Activated CD8-positive, alpha-beta memory T cell treated with anti-CD3 and anti-CD28 coated beads, Interleukin-2, amount 10 ng/mL, durations not matched to agents 7 days and 5 days (primary cell): Measurements from ENCODE around the gene XYLT1. TPM values are rescaled to one million over a fixed set of nuclear protein-coding genes. Genes with fewer than 3 reads are reported as not detected.

ENCODE experiments used
- ATAC-seq: fragments of 150-1000 bp; cut with Tn5 transposase; one replicate; pipeline ENCODE4 v1.10.0; 2021; ENCODE audit warnings: moderate library complexity
- CTCF ChIA-PET: fragments of 350-600 bp; sonication (Branson Sonifier 250); formaldehyde crosslinking; loops from one replicate; lab custom pipeline; 2021; ENCODE audit warnings: antibody characterized with exemption; lab: Charles Lee
- DNase-seq: peaks from one replicate; pipeline ENCODE4 v3.0.0-alpha.2; 2020
- H3K27ac Mint-ChIP-seq: one replicate; pipeline ENCODE4 v1.8.0; 2021; ENCODE audit warnings: mild to moderate bottlenecking, mixed read lengths
- H3K27me3 Mint-ChIP-seq: one replicate; pipeline ENCODE4 v1.8.0; 2021; ENCODE audit warnings: mixed read lengths
- H3K36me3 Mint-ChIP-seq: one replicate; pipeline ENCODE4 v1.8.0; 2021; ENCODE audit warnings: mild to moderate bottlenecking, mixed read lengths
- H3K4me1 Mint-ChIP-seq: one replicate; pipeline ENCODE4 v1.8.0; 2021; ENCODE audit warnings: mixed read lengths
- H3K4me3 Mint-ChIP-seq: one replicate; pipeline ENCODE4 v1.8.0; 2021; ENCODE audit warnings: mild to moderate bottlenecking, moderate library complexity, mixed read lengths
- H3K9me3 Mint-ChIP-seq: one replicate; pipeline ENCODE4 v1.8.0; 2022; ENCODE audit warnings: low read depth, mixed read lengths
- total RNA-seq, 2 experiments: library from RNA; stranded (reverse); gene quantifications; one replicate each; pipeline ENCODE4 v1.2.3, GENCODE V29; 2021

XYLT1 gene
- total RNA-seq, 2 experiments from 2014 or later: 35.7 to 40.9 TPM

GRCh38 chr16:17062676-17063075 lies 408.1 kb downstream of the XYLT1 start:
- DNase-seq: no peak
- Mint-ChIP-seq H3K36me3 (no peaks in the 10 kb centered on the region), H3K9me3 (no peaks in the 10 kb centered on the region), H3K27ac (no peak overlapping the region), H3K4me3 (no peak overlapping the region), H3K4me1 (no peaks in the 10 kb centered on the region), H3K27me3 (peaks cover 2% of the 10 kb centered on the region)
- CTCF ChIA-PET: no interaction called here
- no peak for ATAC-seq

- H3K4me1 Mint-ChIP-seq: no peaks in the 10 kb centered on the region
- no peaks in the 10 kb centered on the region for H3K36me3 Mint-ChIP-seq
- peaks cover 2% of the 10 kb centered on the region for H3K27me3 Mint-ChIP-seq
- H3K4me3 Mint-ChIP-seq: no peak overlapping the region
- no peak overlapping the region for H3K27ac Mint-ChIP-seq
- CTCF ChIA-PET: no interaction called here
- DNase-seq: no peak
- no peaks in the 10 kb centered on the region for H3K9me3 Mint-ChIP-seq
- ATAC-seq: no peak
These were observed 409.4 kb downstream of the XYLT1 start for GRCh38 chr16:17061326-17061725.

- Mint-ChIP-seq H3K4me3 (no peak overlapping the region), H3K27me3 (peaks cover 4% of the 10 kb centered on the region), H3K27ac (no peak overlapping the region), H3K36me3 (no peaks in the 10 kb centered on the region), H3K9me3 (no peaks in the 10 kb centered on the region), H3K4me1 (no peaks in the 10 kb centered on the region)
- CTCF ChIA-PET: no interaction called here
- DNase-seq: no peak
- ATAC-seq: no peak
These were observed 412.3 kb downstream of the XYLT1 start for GRCh38 chr16:17058471-17058870.

- H3K9me3 Mint-ChIP-seq: peaks cover 2% of the 10 kb centered on the region
- DNase-seq (no peak), ATAC-seq (no peak)
- H3K27ac Mint-ChIP-seq: no peak overlapping the region
- H3K4me1 Mint-ChIP-seq: no peaks in the 10 kb centered on the region
- no peak overlapping the region for H3K4me3 Mint-ChIP-seq
- CTCF ChIA-PET: no interaction called here
- H3K36me3 Mint-ChIP-seq: peaks cover 3% of the 10 kb centered on the region
- peaks cover 8% of the 10 kb centered on the region for H3K27me3 Mint-ChIP-seq
These were observed 414.1 kb downstream of the XYLT1 start for GRCh38 chr16:17056666-17057065.

GRCh38 chr16:17053536-17054160 lies 417.1 kb downstream of the XYLT1 start:
- CTCF ChIA-PET: no interaction called here
- Mint-ChIP-seq H3K4me1 (no peaks in the 10 kb centered on the region), H3K9me3 (peaks cover 2% of the 10 kb centered on the region), H3K4me3 (no peak overlapping the region), H3K27me3 (peaks cover 8% of the 10 kb centered on the region), H3K27ac (no peak overlapping the region), H3K36me3 (peaks cover 5% of the 10 kb centered on the region)
- ATAC-seq (no peak), DNase-seq (no peak)
